ENCODE measurements around the gene CLEC19A.

CLEC19A gene

DNA sequence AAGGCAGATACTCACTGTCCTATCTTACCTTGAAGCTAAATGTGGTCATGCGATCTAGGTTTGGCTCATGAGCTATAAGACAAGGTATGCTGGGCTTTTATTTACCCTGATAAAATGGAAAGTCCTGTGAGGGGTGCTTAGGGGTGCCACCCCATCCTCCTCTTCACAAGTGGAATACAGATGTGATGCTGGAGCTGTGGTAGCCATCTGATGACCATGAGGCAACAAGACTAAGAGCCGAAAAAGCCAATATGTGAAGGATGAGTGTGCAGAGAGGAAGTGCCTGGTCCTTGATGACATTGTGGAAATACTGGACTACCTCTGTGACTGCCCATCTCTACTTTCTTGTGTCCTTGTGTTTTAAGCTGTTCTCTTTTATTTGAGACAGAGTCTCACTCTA, 74.0 kb downstream of the CLEC19A start:
- in situ Hi-C loops (cut with HindIII; ENCODE audit: low pct_ligation_motif_present, low pct_unique_long_range_greater_than_20kb, low sequenced_read_pairs), result no loop called here
- no peak for DNase-seq
